Body of pancreas (tissue), 4 donors: ENCODE data around the gene DYRK1B. TPM values are rescaled to one million over a fixed set of nuclear protein-coding genes. Genes with fewer than 3 reads are reported as not detected.

ENCODE experiments used
- ATAC-seq: fragments of 150-250 bp; one replicate; pipeline ENCODE4 v1.9.1; 2016
- DNase-seq, 4 donors: peaks; one replicate each; pipeline ENCODE4 v3.0.0-alpha.2; 2019
- H3K27ac ChIP-seq, 4 donors: fragments of 200-600 bp; sonication (generic); 1 replicate in 3 of 4; 2 replicates in 1 of 4; pipeline versions ENCODE4 v1.5.1 to v1.6.1; 2016 to 2019; ENCODE audit warnings: mild to moderate bottlenecking in 1 of 4, mixed read lengths in 1 of 4, moderate library complexity in 1 of 4
- H3K27me3 ChIP-seq, 2 donors: fragments of 200-600 bp; sonication (generic); one replicate each; pipeline ENCODE4 v1.6.0; 2016; ENCODE audit warnings: mild to moderate bottlenecking in 1 of 2
- H3K36me3 ChIP-seq, 2 donors: fragments of 200-600 bp; sonication (generic); replicated peaks in 1 of 2; 2 replicates each; pipeline ENCODE4 v1.5.1; 2016; ENCODE audit warnings: low read depth in 2 of 2; ENCODE audit not compliant: insufficient read depth in 1 of 2
- H3K4me1 ChIP-seq: fragments of 200-600 bp; sonication (generic); one replicate; pipeline ENCODE4 v1.6.0; 2016
- H3K4me3 ChIP-seq, 2 donors: fragments of 200-600 bp; sonication (generic); 1 replicate in 1 of 2; 2 replicates in 1 of 2; pipeline ENCODE4 v1.5.1; 2016 to 2019
- H3K9me3 ChIP-seq, 3 donors: fragments of 200-600 bp; sonication (generic); 1 replicate in 2 of 3; 2 replicates in 1 of 3; pipeline ENCODE4 v1.5.1; 2016
- CTCF ChIP-seq, 7 experiments: fragments of 450-650 bp in 4 of 7; fragments of 200-600 bp in 3 of 7; sonication (generic) in 3 of 7; IDR thresholded peaks; one replicate each; pipeline ENCODE4 v1.5.1; 2016 to 2019; ENCODE audit warnings: antibody characterized with exemption in 7 of 7
- POLR2A ChIP-seq, 3 donors: fragments of 450-650 bp; IDR thresholded peaks; one replicate each; pipeline ENCODE4 v1.6.1; 2016; ENCODE audit warnings: antibody characterized with exemption in 3 of 3, mild to moderate bottlenecking in 2 of 3
- WGBS, 2 donors: methylation state at CpG; one replicate each; pipeline ENCODE4 v1.1.5; 2017; 5-methylcytosine and 5-hydroxymethylcytosine counted together
- intact Hi-C: fragments of 100-400 bp; cut with DNase I; formaldehyde crosslinking; loops from one replicate; pipeline ENCODE4 v1.15.1; 2023
- total RNA-seq, 2 donors: library from RNA; depleted of rRNA; stranded (reverse); fragments of >200 nt; gene quantifications; one replicate each; pipeline ENCODE4 v1.1.0, GENCODE V29; 2016

The DYRK1B gene
- total RNA-seq, 2 donors from 2014 or later: 11.9 to 21.1 TPM

- Histone ChIP-seq H3K36me3 (peaks cover 0 to 10% of the 10 kb centered on the region in 2 donors), H3K27me3 (no peaks in the 10 kb centered on the region), H3K4me3 (no peak overlapping the region), H3K4me1 (peaks cover 47% of the 10 kb centered on the region), H3K9me3 (no peaks in the 10 kb centered on the region), H3K27ac (no peak overlapping the region)
- no peak for DNase-seq
- no peak for TF ChIP-seq POLR2A (IDR thresholded peaks at IDR 0.05)
- TF ChIP-seq CTCF (IDR thresholded peaks at IDR 0.05): no peak
- no peak for ATAC-seq
- intact Hi-C loops: no loop called here
- 76% methylated on average over 5 to 7 of the region's 7 CpGs for WGBS, 2 donors
These were observed 8.9 kb upstream of the DYRK1B start for GRCh38 chr19:39842693-39843435.

GRCh38 chr19:39841041-39841440 is 7.1 kb upstream of the DYRK1B start:
- ATAC-seq: no peak

GRCh38 chr19:39840492-39840891 is 6.5 kb upstream of the DYRK1B start:
- Histone ChIP-seq H3K4me3 (no peak overlapping the region), H3K9me3 (no peaks in the 10 kb centered on the region), H3K4me1 (peaks cover 35% of the 10 kb centered on the region), H3K36me3 (peaks cover 5 to 26% of the 10 kb centered on the region in 2 donors), H3K27ac (no peak overlapping the region), H3K27me3 (no peaks in the 10 kb centered on the region)
- DNase-seq (no peak), ATAC-seq (no peak)
- 81 to 84% methylated on average over 17 of the region's 17 CpGs for WGBS, 2 donors
- intact Hi-C loops: no loop called here
- TF ChIP-seq POLR2A (IDR thresholded peaks at IDR 0.05) (no peak), CTCF (IDR thresholded peaks at IDR 0.05) (no peak)

More at GRCh38 chr19:39841041-39841440, 7.1 kb upstream of the DYRK1B start:
- Histone ChIP-seq H3K4me1 (peaks cover 37% of the 10 kb centered on the region), H3K9me3 (no peaks in the 10 kb centered on the region), H3K27ac (no peak overlapping the region), H3K27me3 (no peaks in the 10 kb centered on the region), H3K4me3 (no peak overlapping the region), H3K36me3 (peaks cover 5 to 26% of the 10 kb centered on the region in 2 donors)
- no peak for DNase-seq
- 88 to 89% methylated on average over 4 of the region's 4 CpGs for WGBS, 2 donors
- TF ChIP-seq POLR2A (IDR thresholded peaks at IDR 0.05) (no peak), CTCF (IDR thresholded peaks at IDR 0.05) (no peak)
- intact Hi-C loops: no loop called here

GRCh38 chr19:39839678-39840327 is 5.8 kb upstream of the DYRK1B start:
- Histone ChIP-seq H3K27me3 (no peaks in the 10 kb centered on the region), H3K9me3 (no peaks in the 10 kb centered on the region), H3K4me1 (peaks cover 29% of the 10 kb centered on the region), H3K27ac (no peak overlapping the region), H3K4me3 (no peak overlapping the region), H3K36me3 (peaks cover 5 to 26% of the 10 kb centered on the region in 2 donors)
- DNase-seq: no peak
- TF ChIP-seq CTCF (IDR thresholded peaks at IDR 0.05): no peak
- no peak for TF ChIP-seq POLR2A (IDR thresholded peaks at IDR 0.05)
- intact Hi-C loops: no loop called here
- WGBS, 2 donors: 80 to 86% methylated on average over 12 to 13 of the region's 13 CpGs
- ATAC-seq: no peak
